Chondrocyte (in vitro differentiated cells): ENCODE data around the gene PTPRN2. TPM values are rescaled to one million over a fixed set of nuclear protein-coding genes. Genes with fewer than 3 reads are reported as not detected.
"Not testable (repeated sequence)": the region's sequence is repeated elsewhere in the genome, so short reads cannot be mapped to it uniquely, and the experiment has no call there.

Source experiments
- DNase-seq: peaks from one replicate; pipeline ENCODE4 v3.0.0; 2021; ENCODE audit warnings: mixed read lengths, low spot score
- H3K27ac Mint-ChIP-seq: one replicate; pipeline ENCODE4 v1.8.0; 2021; ENCODE audit warnings: mild to moderate bottlenecking, moderate library complexity, mixed read lengths; ENCODE audit not compliant: unreplicated experiment
- H3K27me3 Mint-ChIP-seq: 2 replicates; pipeline ENCODE4 v1.8.0; 2021; ENCODE audit warnings: low read depth, mixed read lengths
- H3K36me3 Mint-ChIP-seq: 2 replicates; pipeline ENCODE4 v1.8.0; 2021; ENCODE audit warnings: low read depth, mixed read lengths
- H3K4me1 Mint-ChIP-seq: 2 replicates; pipeline ENCODE4 v1.8.0; 2021; ENCODE audit warnings: low read depth, mild to moderate bottlenecking, mixed read lengths
- H3K4me3 Mint-ChIP-seq: one replicate; pipeline ENCODE4 v1.8.0; 2021; ENCODE audit warnings: mild to moderate bottlenecking, moderate library complexity, mixed read lengths; ENCODE audit not compliant: unreplicated experiment
- H3K9me3 Mint-ChIP-seq: 2 replicates; pipeline ENCODE4 v1.8.0; 2021; ENCODE audit warnings: low read depth, mixed read lengths
- CTCF ChIP-seq: fragments of 200-600 bp; sonication (generic); IDR thresholded peaks from 2 replicates; pipeline ENCODE4 v1.5.0; 2021; ENCODE audit warnings: antibody characterized with exemption, mild to moderate bottlenecking, moderate library complexity
- total RNA-seq: library from RNA; stranded (reverse); gene quantifications from 3 replicates; pipeline ENCODE4 v1.2.1, GENCODE V29; 2021

PTPRN2 gene
- total RNA-seq, 1 donor from 2014 or later = 0.30 TPM

DNA sequence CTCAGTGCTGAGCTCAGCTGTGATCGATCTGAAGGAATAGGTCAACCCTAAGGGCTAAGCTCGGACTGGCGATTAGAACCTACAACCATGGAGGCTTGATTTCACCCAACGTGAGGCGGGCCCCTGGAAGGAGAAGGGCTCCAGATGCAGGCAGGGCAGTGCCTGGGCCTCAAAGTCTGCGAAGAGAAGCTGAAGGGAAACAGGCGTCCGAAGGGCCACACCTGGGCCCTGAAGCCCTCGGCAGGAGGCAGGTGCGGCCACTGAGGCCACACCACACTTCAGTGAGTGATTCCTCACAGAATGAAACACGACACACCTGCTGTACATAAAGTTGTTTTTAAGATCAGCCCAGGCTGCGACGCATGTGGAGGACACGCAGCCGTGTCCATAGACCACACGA lies 198.7 kb downstream of the PTPRN2 start:
- peak; percentile 79 for DNase-seq
- no peak for TF ChIP-seq CTCF
- Mint-ChIP-seq H3K27me3 (peaks cover 33% of the 10 kb centered on the region), H3K4me3 (no peak overlapping the region), H3K36me3 (no peaks in the 10 kb centered on the region), H3K9me3 (no peaks in the 10 kb centered on the region), H3K4me1 (no peaks in the 10 kb centered on the region), H3K27ac (no peak overlapping the region)

GRCh38 chr7:158388072-158388471 lies 199.6 kb downstream of the PTPRN2 start:
- Mint-ChIP-seq H3K9me3 (no peaks in the 10 kb centered on the region), H3K27ac (no peak overlapping the region), H3K27me3 (peaks cover 33% of the 10 kb centered on the region), H3K4me1 (no peaks in the 10 kb centered on the region), H3K4me3 (no peak overlapping the region), H3K36me3 (no peaks in the 10 kb centered on the region)
- TF ChIP-seq CTCF = no peak
- DNase-seq = peak; percentile 77

GRCh38 chr7:158387546-158387891 lies 200.1 kb downstream of the PTPRN2 start:
- Mint-ChIP-seq H3K4me1 (no peaks in the 10 kb centered on the region), H3K27me3 (peaks cover 33% of the 10 kb centered on the region), H3K4me3 (no peak overlapping the region), H3K36me3 (no peaks in the 10 kb centered on the region), H3K9me3 (no peaks in the 10 kb centered on the region), H3K27ac (no peak overlapping the region)
- DNase-seq = peak; percentile 94
- no peak for TF ChIP-seq CTCF

GRCh38 chr7:158386866-158387545 lies 200.6 kb downstream of the PTPRN2 start:
- H3K27ac Mint-ChIP-seq = no peak overlapping the region

GRCh38 chr7:158386355-158386618 lies 201.3 kb downstream of the PTPRN2 start:
- Mint-ChIP-seq H3K27ac (no peak overlapping the region), H3K36me3 (no peaks in the 10 kb centered on the region), H3K4me3 (no peak overlapping the region), H3K9me3 (no peaks in the 10 kb centered on the region), H3K27me3 (peaks cover 33% of the 10 kb centered on the region), H3K4me1 (no peaks in the 10 kb centered on the region)
- no peak for TF ChIP-seq CTCF
- DNase-seq = no peak

More at GRCh38 chr7:158386866-158387545, 200.6 kb downstream of the PTPRN2 start:
- Mint-ChIP-seq H3K9me3 (no peaks in the 10 kb centered on the region), H3K36me3 (no peaks in the 10 kb centered on the region), H3K4me1 (no peaks in the 10 kb centered on the region), H3K4me3 (no peak overlapping the region), H3K27me3 (peaks cover 33% of the 10 kb centered on the region)
- DNase-seq = peak; percentile 53
- no peak for TF ChIP-seq CTCF

- not testable (repeated sequence) for H3K4me3 Mint-ChIP-seq, H3K9me3 Mint-ChIP-seq, H3K4me1 Mint-ChIP-seq, H3K27ac Mint-ChIP-seq, H3K36me3 Mint-ChIP-seq
- peak; percentile 88 for DNase-seq
- peaks cover 33% of the 10 kb centered on the region for H3K27me3 Mint-ChIP-seq
Measured at GRCh38 chr7:158385496-158386354, 201.9 kb downstream of the PTPRN2 start.
